IMR-90 (cell line): ENCODE measurements around the gene CTDP1. TPM values are rescaled to one million over a fixed set of nuclear protein-coding genes. Genes with fewer than 3 reads are reported as not detected.

Source experiments
- ATAC-seq: fragments of 200-7000 bp; cut with Tn5 transposase; 2 replicates; pipeline ENCODE4 v1.9.1; 2020; ENCODE audit warnings: low read depth, mild to moderate bottlenecking, moderate library complexity
- BruUV-seq: library from RNA; stranded (reverse); fragments of 400-500 nt; replicated peaks from 2 replicates; lab custom pipeline; 2021; lab: Mats Ljungman, UMichigan
- CTCF ChIA-PET: fragments of 300-600 bp; formaldehyde crosslinking; extraction: SDS; loops from one replicate; lab custom pipeline; 2021; ENCODE audit warnings: antibody characterized with exemption; lab: Yijun Ruan, JAX
- POLR2A ChIA-PET: fragments of 300-600 bp; sonication (Branson Sonifier 250); formaldehyde crosslinking; loops from one replicate; lab custom pipeline; 2022; ENCODE audit warnings: antibody characterized with exemption; ENCODE audit not compliant: unreplicated experiment; lab: Charles Lee
- DNase-seq: peaks from one replicate; pipeline ENCODE4 v3.0.0; 2013
- H2AFZ ChIP-seq: replicated peaks from 2 replicates; pipeline ENCODE3; 2013; ENCODE audit warnings: low read length, mild to moderate bottlenecking; ENCODE audit not compliant: poor library complexity
- H2AK5ac ChIP-seq: 2 replicates; pipeline ENCODE4 v1.6.1; 2013; ENCODE audit warnings: low read depth, low read length, inconsistent platforms
- H2AK9ac ChIP-seq: replicated peaks from 2 replicates; pipeline ENCODE3; 2013; ENCODE audit warnings: mild to moderate bottlenecking, low read depth, low read length, moderate library complexity; ENCODE audit not compliant: poor library complexity
- H2BK120ac ChIP-seq: 2 replicates; pipeline ENCODE4 v1.6.1; 2013; ENCODE audit warnings: low read depth, low read length, inconsistent platforms
- H2BK15ac ChIP-seq: 3 replicates; pipeline ENCODE4 v1.6.1; 2013; ENCODE audit warnings: low read depth, low read length, inconsistent platforms
- H2BK20ac ChIP-seq: 2 replicates; pipeline ENCODE4 v1.6.1; 2013; ENCODE audit warnings: low read depth, mild to moderate bottlenecking, inconsistent platforms, low read length, moderate library complexity
- H2BK5ac ChIP-seq: 2 replicates; pipeline ENCODE4 v1.6.1; 2013; ENCODE audit warnings: mild to moderate bottlenecking, low read depth, low read length, inconsistent platforms; ENCODE audit not compliant: poor library complexity, severe bottlenecking
- H3K14ac ChIP-seq: replicated peaks from 2 replicates; pipeline ENCODE4 v1.6.1; 2013; ENCODE audit warnings: low read depth, low read length, inconsistent platforms
- H3K18ac ChIP-seq: 2 replicates; pipeline ENCODE4 v1.6.1; 2013; ENCODE audit warnings: low read depth, low read length, control low read depth
- H3K23ac ChIP-seq: 2 replicates; pipeline ENCODE4 v1.6.1; 2013; ENCODE audit warnings: low read depth, low read length, inconsistent platforms
- H3K27ac ChIP-seq: 2 replicates; pipeline ENCODE4 v1.5.1; 2013; ENCODE audit warnings: mild to moderate bottlenecking, control low read depth, low read length; ENCODE audit not compliant: insufficient read depth
- H3K27me3 ChIP-seq: 2 replicates; pipeline ENCODE4 v1.6.1; 2013; ENCODE audit warnings: low read length; ENCODE audit not compliant: control insufficient read depth, insufficient read depth
- H3K36me3 ChIP-seq: 2 replicates; pipeline ENCODE4 v1.6.1; 2013; ENCODE audit warnings: low read length, mixed read lengths; ENCODE audit not compliant: control insufficient read depth, insufficient read depth
- H3K4ac ChIP-seq: 2 replicates; pipeline ENCODE4 v1.6.1; 2013; ENCODE audit warnings: low read depth, low read length, inconsistent platforms
- H3K4me1 ChIP-seq: 2 replicates; pipeline ENCODE4 v1.6.1; 2013; ENCODE audit warnings: low read length, mixed read lengths; ENCODE audit not compliant: control insufficient read depth, insufficient read depth
- H3K4me2 ChIP-seq: 2 replicates; pipeline ENCODE4 v1.6.1; 2013; ENCODE audit warnings: low read depth, mild to moderate bottlenecking, control low read depth, low read length, moderate library complexity
- H3K4me3 ChIP-seq: 2 replicates; pipeline ENCODE4 v1.5.1; 2013; ENCODE audit warnings: low read depth, mild to moderate bottlenecking, control low read depth, low read length, moderate library complexity; ENCODE audit not compliant: insufficient read depth
- H3K56ac ChIP-seq: 2 replicates; pipeline ENCODE4 v1.6.1; 2013; ENCODE audit warnings: low read length, inconsistent platforms; ENCODE audit not compliant: insufficient read depth; ENCODE audit errors: extremely low read depth
- H3K79me1 ChIP-seq, 2 experiments: 2 replicates each; pipeline ENCODE4 v1.6.1; 2013; ENCODE audit warnings: low read length in 2 of 2, inconsistent platforms in 1 of 2, low read depth in 1 of 2
- H3K9ac ChIP-seq: 2 replicates; pipeline ENCODE4 v1.6.1; 2013; ENCODE audit warnings: low read depth, low read length, control low read depth
- H3K9me1 ChIP-seq: 2 replicates; pipeline ENCODE4 v1.6.1; 2013; ENCODE audit warnings: low read length, inconsistent platforms; ENCODE audit not compliant: insufficient read depth
- H3K9me3 ChIP-seq: 2 replicates; pipeline ENCODE4 v1.6.1; 2013; ENCODE audit warnings: low read length; ENCODE audit not compliant: control insufficient read depth, insufficient read depth
- H4K20me1 ChIP-seq: 2 replicates; pipeline ENCODE4 v1.6.1; 2013; ENCODE audit warnings: low read length, inconsistent platforms; ENCODE audit not compliant: insufficient read depth
- H4K5ac ChIP-seq: 2 replicates; pipeline ENCODE4 v1.6.1; 2013; ENCODE audit warnings: mild to moderate bottlenecking, low read depth, low read length, control low read depth
- H4K8ac ChIP-seq, 2 experiments: 2 replicates each; pipeline ENCODE4 v1.6.1; 2013; ENCODE audit warnings: low read depth in 2 of 2, low read length in 2 of 2, control low read depth in 1 of 2, inconsistent platforms in 1 of 2
- H4K91ac ChIP-seq: 2 replicates; pipeline ENCODE4 v1.6.1; 2013; ENCODE audit warnings: low read depth, low read length, inconsistent platforms; ENCODE audit not compliant: insufficient read depth
- BHLHE40 ChIP-seq: fragments of 150-350 bp; IDR thresholded peaks from 2 replicates; pipeline ENCODE4 v1.6.1; 2016; ENCODE audit warnings: mild to moderate bottlenecking, low read depth, low read length
- CEBPB ChIP-seq: IDR thresholded peaks from 2 replicates; pipeline ENCODE4 v1.6.1; 2012; ENCODE audit warnings: low read depth, low read length, improper control_type of control experiment
- CHD1 ChIP-seq: IDR thresholded peaks from 2 replicates; pipeline ENCODE4 v1.6.1; 2012; ENCODE audit warnings: low read depth, low read length, improper control_type of control experiment
- ELK1 ChIP-seq: fragments of 150-350 bp; IDR thresholded peaks from 2 replicates; pipeline ENCODE4 v1.6.1; 2016; ENCODE audit warnings: low read depth, mild to moderate bottlenecking, low read length, moderate library complexity, borderline replicate concordance
- FOS ChIP-seq: fragments of 150-350 bp; IDR thresholded peaks from 2 replicates; pipeline ENCODE4 v1.6.1; 2016; ENCODE audit warnings: low read depth, low read length
- MAFK ChIP-seq: IDR thresholded peaks from 2 replicates; pipeline ENCODE4 v1.6.1; 2012; ENCODE audit warnings: low read depth, low read length, improper control_type of control experiment
- MAZ ChIP-seq: IDR thresholded peaks from 2 replicates; pipeline ENCODE4 v1.6.1; 2012; ENCODE audit warnings: low read depth, mild to moderate bottlenecking, low read length, improper control_type of control experiment, moderate library complexity, borderline replicate concordance
- MXI1 ChIP-seq: IDR thresholded peaks from 2 replicates; pipeline ENCODE4 v1.6.1; 2012; ENCODE audit warnings: low read depth, mild to moderate bottlenecking, low read length, moderate library complexity, borderline replicate concordance
- NFE2L2 ChIP-seq: fragments of 150-350 bp; IDR thresholded peaks from 2 replicates; pipeline ENCODE4 v1.6.1; 2016; ENCODE audit warnings: low read depth, mild to moderate bottlenecking, low read length
- POLR2A ChIP-seq: IDR thresholded peaks from 2 replicates; pipeline ENCODE4 v1.6.1; 2012; ENCODE audit warnings: mild to moderate bottlenecking, low read depth, low read length
- RAD21 ChIP-seq: IDR thresholded peaks from 2 replicates; pipeline ENCODE4 v1.6.1; 2012; ENCODE audit warnings: low read length, improper control_type of control experiment
- RCOR1 ChIP-seq: IDR thresholded peaks from 2 replicates; pipeline ENCODE4 v1.6.1; 2012; ENCODE audit warnings: mild to moderate bottlenecking, low read length, improper control_type of control experiment; ENCODE audit not compliant: insufficient replicate concordance
- RFX5 ChIP-seq: IDR thresholded peaks from 2 replicates; pipeline ENCODE4 v1.8.0; 2012; ENCODE audit warnings: low read depth, mild to moderate bottlenecking, low read length, moderate library complexity
- SMC3 ChIP-seq: fragments of 150-350 bp; IDR thresholded peaks from 2 replicates; pipeline ENCODE4 v1.6.1; 2016; ENCODE audit warnings: low read depth, mild to moderate bottlenecking, antibody characterized with exemption, low read length, moderate library complexity
- USF2 ChIP-seq: fragments of 150-350 bp; IDR thresholded peaks from 2 replicates; pipeline ENCODE4 v1.6.1; 2017; ENCODE audit warnings: mild to moderate bottlenecking, antibody characterized with exemption, low read length, low read depth
- WGBS, 2 experiments: methylation state at CpG; one replicate each; pipeline versions ENCODE4 v1.1.5 to v1.1.7; 2013; ENCODE audit warnings: missing lambda C conversion rate in 2 of 2; ENCODE audit not compliant: insufficient read length in 1 of 2; ENCODE audit errors: extremely low coverage in 2 of 2; 5-methylcytosine and 5-hydroxymethylcytosine counted together
- dilution Hi-C: fragments of 300-500 bp; cut with HindIII; formaldehyde crosslinking; loops from one replicate; pipeline ENCODE4 v1.14.3; 2018; ENCODE audit warnings: low sequenced_read_pairs; ENCODE audit not compliant: unreplicated experiment
- in situ Hi-C: fragments of 300-500 bp; cut with MboI; formaldehyde crosslinking; loops from 3 replicates; pipeline ENCODE4 v1.14.3; 2019; ENCODE audit warnings: low sequenced_read_pairs, inconsistent platforms, mixed read lengths
- intact Hi-C: fragments of 100-400 bp; cut with micrococcal nuclease; formaldehyde crosslinking; loops from 2 replicates; pipeline ENCODE4 v1.10.0; 2022
- polyA plus RNA-seq, 3 experiments: library from polyadenylated mRNA; depleted of rRNA; stranded (reverse); fragments of >200 nt; gene quantifications; 2 replicates each; pipeline ENCODE4 v1.2.3, GENCODE V29; 2012; ENCODE audit warnings: low replicate concordance in 1 of 3
- total RNA-seq: library from RNA; depleted of rRNA; stranded (reverse); fragments of >200 nt; gene quantifications from 2 replicates; pipeline ENCODE4 v1.2.3, GENCODE V29; 2012
- TF ChIP-seq, protein P1 (sequence below): conservative IDR thresholded peaks from 2 replicates; pipeline ENCODE4 v1.5.1; 2012; ENCODE audit warnings: mild to moderate bottlenecking, low read depth, low read length, improper control_type of control experiment

Gene CTDP1
- total and polyA plus RNA-seq, 2 of the 4 experiments (the other 2 are of a cell fraction), result 13.4 to 17.6 TPM

DNA sequence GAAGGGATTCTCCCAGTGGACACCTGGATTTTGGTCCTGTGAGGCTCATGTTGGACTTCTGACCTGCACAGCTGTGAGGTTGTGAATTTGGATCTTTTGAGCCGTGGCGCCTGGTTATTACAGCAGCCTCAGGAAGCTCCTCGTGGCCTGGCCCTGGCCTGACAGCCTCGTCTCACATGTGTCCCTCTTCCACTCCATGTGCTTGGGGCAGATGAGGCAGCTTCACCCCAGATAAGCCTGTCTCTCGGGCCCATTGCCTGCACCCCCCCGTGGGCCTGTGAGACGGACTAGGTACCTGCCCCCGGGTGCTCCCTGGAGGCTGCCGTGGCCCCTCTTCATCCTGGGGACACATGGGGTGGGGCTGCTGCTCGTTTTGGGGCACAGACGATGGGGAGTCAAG, 51.2 kb downstream of the CTDP1 start:
- Histone ChIP-seq H3K9me1 (no peaks in the 10 kb centered on the region), H3K4me1 (no peaks in the 10 kb centered on the region), H3K79me1 (peaks cover 26 to 35% of the 10 kb centered on the region in 2 experiments), H2AK9ac (no peak overlapping the region), H3K9me3 (peaks cover 41% of the 10 kb centered on the region), H3K4ac (no peak overlapping the region), H4K20me1 (no peaks in the 10 kb centered on the region), H2AK5ac (no peak overlapping the region), H3K56ac (no peak overlapping the region), H2BK120ac (no peak overlapping the region), H3K9ac (no peak overlapping the region), H3K36me3 (peaks cover 63% of the 10 kb centered on the region), H3K23ac (no peak overlapping the region), H4K91ac (no peak overlapping the region), H2AFZ (no peak overlapping the region), H3K18ac (no peak overlapping the region), H3K27ac (no peak overlapping the region), H3K4me3 (no peak overlapping the region), H3K4me2 (no peak overlapping the region), H2BK15ac (no peak overlapping the region), H2BK5ac (no peak overlapping the region), H3K14ac (no peak overlapping the region), H4K8ac (no peak overlapping the region), H3K27me3 (no peaks in the 10 kb centered on the region), H4K5ac (no peak overlapping the region), H2BK20ac (no peak overlapping the region)
- no TSS peak for BruUV-seq
- intact Hi-C loops, result no loop called here
- no peak for DNase-seq
- dilution Hi-C loops, result no loop called here
- TF ChIP-seq MXI1 (no peak), RFX5 (no peak), NFE2L2 (no peak), RCOR1 (no peak), CHD1 (no peak), ELK1 (no peak), POLR2A (no peak), MAZ (no peak), USF2 (no peak), SMC3 (no peak), RAD21 (no peak), FOS (no peak), MAFK (no peak), CEBPB (no peak), BHLHE40 (no peak)
- TF ChIP-seq, protein P1, sequence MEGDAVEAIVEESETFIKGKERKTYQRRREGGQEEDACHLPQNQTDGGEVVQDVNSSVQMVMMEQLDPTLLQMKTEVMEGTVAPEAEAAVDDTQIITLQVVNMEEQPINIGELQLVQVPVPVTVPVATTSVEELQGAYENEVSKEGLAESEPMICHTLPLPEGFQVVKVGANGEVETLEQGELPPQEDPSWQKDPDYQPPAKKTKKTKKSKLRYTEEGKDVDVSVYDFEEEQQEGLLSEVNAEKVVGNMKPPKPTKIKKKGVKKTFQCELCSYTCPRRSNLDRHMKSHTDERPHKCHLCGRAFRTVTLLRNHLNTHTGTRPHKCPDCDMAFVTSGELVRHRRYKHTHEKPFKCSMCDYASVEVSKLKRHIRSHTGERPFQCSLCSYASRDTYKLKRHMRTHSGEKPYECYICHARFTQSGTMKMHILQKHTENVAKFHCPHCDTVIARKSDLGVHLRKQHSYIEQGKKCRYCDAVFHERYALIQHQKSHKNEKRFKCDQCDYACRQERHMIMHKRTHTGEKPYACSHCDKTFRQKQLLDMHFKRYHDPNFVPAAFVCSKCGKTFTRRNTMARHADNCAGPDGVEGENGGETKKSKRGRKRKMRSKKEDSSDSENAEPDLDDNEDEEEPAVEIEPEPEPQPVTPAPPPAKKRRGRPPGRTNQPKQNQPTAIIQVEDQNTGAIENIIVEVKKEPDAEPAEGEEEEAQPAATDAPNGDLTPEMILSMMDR, result no peak
- POLR2A ChIA-PET, result no interaction called here
- no peak for ATAC-seq
- WGBS, 2 experiments, result 96% methylated on average over 4 of the region's 11 CpGs; no CpG with 5 or more reads in 1 of the 2 experiments
- CTCF ChIA-PET, result no interaction called here
- in situ Hi-C loops, result no loop called here
